Smooth muscle cell (in vitro differentiated cells): Measurements from ENCODE around the gene BAAT. TPM values are rescaled to one million over a fixed set of nuclear protein-coding genes. Genes with fewer than 3 reads are reported as not detected.

Experiments
- DNase-seq: peaks from one replicate; lab custom pipeline; 2025; ENCODE audit not compliant: unreplicated experiment; lab: John Stamatoyannopoulos, UW
- H2AFZ ChIP-seq: fragments of 200-600 bp; sonication (generic); 2 replicates; pipeline ENCODE4 v1.6.0; 2016; ENCODE audit warnings: antibody characterized with exemption, low read depth, mild to moderate bottlenecking
- H3F3A ChIP-seq: fragments of 200-600 bp; sonication (generic); 2 replicates; pipeline ENCODE4 v1.6.0; 2017; ENCODE audit warnings: antibody characterized with exemption, low read depth
- H3K27ac ChIP-seq: fragments of 200-600 bp; sonication (generic); 2 replicates; pipeline ENCODE4 v1.5.1; 2016; ENCODE audit warnings: low read depth, mild to moderate bottlenecking
- H3K27me3 ChIP-seq: fragments of 200-600 bp; sonication (generic); 2 replicates; pipeline ENCODE4 v1.6.1; 2016; ENCODE audit warnings: low read depth, mild to moderate bottlenecking
- H3K36me3 ChIP-seq: fragments of 200-600 bp; sonication (generic); 2 replicates; pipeline ENCODE4 v1.5.1; 2016; ENCODE audit warnings: low read depth
- H3K4me1 ChIP-seq: fragments of 200-600 bp; sonication (generic); 2 replicates; pipeline ENCODE4 v1.5.1; 2016; ENCODE audit warnings: low read depth
- H3K4me2 ChIP-seq: fragments of 200-600 bp; sonication (generic); 2 replicates; pipeline ENCODE4 v1.6.0; 2016; ENCODE audit warnings: mild to moderate bottlenecking
- H3K4me3 ChIP-seq: fragments of 200-600 bp; sonication (generic); 2 replicates; pipeline ENCODE4 v1.5.1; 2016; ENCODE audit warnings: mild to moderate bottlenecking
- H3K79me2 ChIP-seq: fragments of 200-600 bp; sonication (generic); 2 replicates; pipeline ENCODE4 v1.6.0; 2016; ENCODE audit warnings: low read depth, mild to moderate bottlenecking
- H3K9ac ChIP-seq: fragments of 200-600 bp; sonication (generic); 2 replicates; pipeline ENCODE4 v1.6.0; 2016; ENCODE audit warnings: low read depth
- H3K9me3 ChIP-seq: fragments of 200-600 bp; sonication (generic); replicated peaks from 2 replicates; pipeline ENCODE4 v1.5.1; 2016; ENCODE audit warnings: low read depth
- H4K20me1 ChIP-seq: fragments of 200-600 bp; sonication (generic); 2 replicates; pipeline ENCODE4 v1.6.0; 2016; ENCODE audit warnings: low read depth
- CTCF ChIP-seq: fragments of 200-600 bp; sonication (generic); IDR thresholded peaks from 2 replicates; pipeline ENCODE4 v1.5.1; 2017; ENCODE audit warnings: borderline replicate concordance, mild to moderate bottlenecking, antibody characterized with exemption; ENCODE audit not compliant: insufficient read depth, poor library complexity, severe bottlenecking
- WGBS: methylation state at CpG from one replicate; pipeline ENCODE4 v1.1.7; 2016; ENCODE audit warnings: low lambda C conversion rate; 5-methylcytosine and 5-hydroxymethylcytosine counted together
- polyA plus RNA-seq: library from polyadenylated mRNA; unstranded; fragments of >200 nt; fragmentation: Nextera tagmentation; extraction: Ambion mirVana; gene quantifications from 2 replicates; pipeline ENCODE4 v1.2.1, GENCODE V29; 2016
- total RNA-seq: library from RNA; depleted of rRNA; stranded (reverse); fragments of >200 nt; gene quantifications from 2 replicates; pipeline ENCODE4 v1.2.3, GENCODE V29; 2014

The BAAT gene
- total and polyA plus RNA-seq, 2 experiments from 2014 or later, result not detected

GRCh38 chr9:101398930-101399642 lies 14.3 kb upstream of the BAAT start:
- peak overlapping the region; percentile 96 for H3K4me3 ChIP-seq
- peaks cover 13% of the 10 kb centered on the region for H3K4me1 ChIP-seq
- WGBS, result 6% methylated on average over 23 of the region's 28 CpGs
- peaks cover 83% of the 10 kb centered on the region for H3K79me2 ChIP-seq
- no peaks in the 10 kb centered on the region for H4K20me1 ChIP-seq
- peaks cover 40% of the 10 kb centered on the region for H3K36me3 ChIP-seq
- H3F3A ChIP-seq, result no peaks in the 10 kb centered on the region
- peak overlapping the region; percentile 58 for H3K27ac ChIP-seq
- no peaks in the 10 kb centered on the region for H3K27me3 ChIP-seq
- DNase-seq, result no peak
- H2AFZ ChIP-seq, result peak overlapping the region; percentile 46
- peak overlapping the region; percentile 84 for H3K4me2 ChIP-seq
- peaks cover 11% of the 10 kb centered on the region for H3K9me3 ChIP-seq
- peak overlapping the region; percentile 95 for H3K9ac ChIP-seq
- no peak for TF ChIP-seq CTCF

- Histone ChIP-seq H3K27me3 (no peaks in the 10 kb centered on the region), H3F3A (no peaks in the 10 kb centered on the region), H3K9ac (peak within 1 kb of the TSS; percentile 96), H4K20me1 (peaks cover under 1% of the 10 kb centered on the region), H3K4me1 (peaks cover 13% of the 10 kb centered on the region), H3K36me3 (peaks cover 32% of the 10 kb centered on the region), H3K27ac (peak within 1 kb of the TSS; percentile 91), H3K9me3 (peaks cover 3% of the 10 kb centered on the region), H3K79me2 (peaks cover 90% of the 10 kb centered on the region), H2AFZ (peak within 1 kb of the TSS; percentile 99), H3K4me3 (peak within 1 kb of the TSS; percentile 96), H3K4me2 (peak within 1 kb of the TSS; percentile 87)
- 1% methylated on average over 43 of the region's 44 CpGs for WGBS
- no peak for TF ChIP-seq CTCF
- peak; percentile 79 for DNase-seq
These were observed 13.5 kb upstream of the BAAT start, which contains the start of the genes MRPL50 and ZNF189 for GRCh38 chr9:101398068-101398929. MRPL50 (minus strand) TSS chr9:101398618; CDS start chr9:101398592, 26 bp downstream. ZNF189 (plus strand) TSS chr9:101398851; CDS start chr9:101399157, 306 bp downstream.

- no peaks in the 10 kb centered on the region for H3K9me3 ChIP-seq
- peaks cover 26% of the 10 kb centered on the region for H3K36me3 ChIP-seq
- H3K27ac ChIP-seq, result peak overlapping the region; percentile 91
- TF ChIP-seq CTCF, result no peak
- WGBS, result 13% methylated on average over 4 of the region's 4 CpGs
- peaks cover 90% of the 10 kb centered on the region for H3K79me2 ChIP-seq
- H2AFZ ChIP-seq, result peak overlapping the region; percentile 99
- peak overlapping the region; percentile 96 for H3K4me3 ChIP-seq
- no peaks in the 10 kb centered on the region for H3K27me3 ChIP-seq
- peaks cover 5% of the 10 kb centered on the region for H4K20me1 ChIP-seq
- H3K9ac ChIP-seq, result peak overlapping the region; percentile 96
- peak overlapping the region; percentile 87 for H3K4me2 ChIP-seq
- H3F3A ChIP-seq, result no peaks in the 10 kb centered on the region
- no peak for DNase-seq
- H3K4me1 ChIP-seq, result peaks cover 13% of the 10 kb centered on the region
These were observed 12.9 kb upstream of the BAAT start for GRCh38 chr9:101397746-101398067.
